PC-3 (cell line): ENCODE data around the gene ZBTB9. TPM values are rescaled to one million over a fixed set of nuclear protein-coding genes. Genes with fewer than 3 reads are reported as not detected.
A peak's percentile ranks its signal among the peaks of the same experiment; 100 is the strongest.

Source experiments
- ATAC-seq: fragments of 200-7000 bp; cut with Tn5 transposase; 2 replicates; pipeline ENCODE4 v1.9.1; 2020; ENCODE audit warnings: mild to moderate bottlenecking, moderate library complexity
- BruUV-seq: library from RNA; stranded (reverse); fragments of 400-500 nt; replicated peaks from 2 replicates; lab custom pipeline; 2021; lab: Mats Ljungman, UMichigan
- CTCF ChIA-PET: fragments of 300-600 bp; sonication (Branson Sonifier 250); formaldehyde crosslinking; loops from one replicate; lab custom pipeline; 2022; ENCODE audit warnings: antibody characterized with exemption; lab: Charles Lee
- POLR2A ChIA-PET: fragments of 300-600 bp; sonication (Branson Sonifier 250); formaldehyde crosslinking; loops from one replicate; lab custom pipeline; 2022; ENCODE audit warnings: antibody characterized with exemption; ENCODE audit not compliant: unreplicated experiment; lab: Charles Lee
- DNase-seq: peaks from one replicate; pipeline ENCODE4 v3.0.0-alpha.2; 2015
- H2AFZ ChIP-seq: fragments of 300-600 bp; sonication (generic); 2 replicates; pipeline ENCODE4 v1.6.0; 2016; ENCODE audit warnings: antibody characterized with exemption, low read length
- H3F3A ChIP-seq: fragments of 300-600 bp; sonication (generic); one replicate; pipeline ENCODE4 v1.6.0; 2017; ENCODE audit warnings: antibody characterized with exemption, low read length, control low read depth, mild to moderate bottlenecking; ENCODE audit not compliant: unreplicated experiment
- H3K27ac ChIP-seq: fragments of 300-600 bp; sonication (generic); 2 replicates; pipeline ENCODE4 v1.5.1; 2016; ENCODE audit warnings: mild to moderate bottlenecking, low read length
- H3K27me3 ChIP-seq: fragments of 300-600 bp; sonication (generic); 2 replicates; pipeline ENCODE4 v1.6.1; 2016; ENCODE audit warnings: low read length, mixed read lengths
- H3K36me3 ChIP-seq: fragments of 300-600 bp; sonication (generic); 2 replicates; pipeline ENCODE4 v1.6.1; 2016; ENCODE audit warnings: low read depth, mixed run types, low read length, mixed read lengths
- H3K4me1 ChIP-seq: fragments of 300-600 bp; sonication (generic); 2 replicates; pipeline ENCODE4 v1.5.1; 2016; ENCODE audit warnings: low read length; ENCODE audit not compliant: insufficient read depth
- H3K4me2 ChIP-seq: fragments of 300-600 bp; sonication (generic); 2 replicates; pipeline ENCODE4 v1.6.0; 2016; ENCODE audit warnings: low read length
- H3K4me3 ChIP-seq: fragments of 300-600 bp; sonication (generic); 2 replicates; pipeline ENCODE4 v1.5.1; 2016; ENCODE audit warnings: mild to moderate bottlenecking, low read length, mixed read lengths
- H3K79me2 ChIP-seq: fragments of 300-600 bp; sonication (generic); 2 replicates; pipeline ENCODE4 v1.6.1; 2017; ENCODE audit warnings: low read length, mixed read lengths
- H3K9ac ChIP-seq: fragments of 300-600 bp; sonication (generic); 2 replicates; pipeline ENCODE4 v1.6.0; 2016; ENCODE audit warnings: mild to moderate bottlenecking, low read length
- H3K9me2 ChIP-seq: fragments of 300-600 bp; sonication (generic); replicated peaks from 2 replicates; pipeline ENCODE4 v1.6.1; 2016; ENCODE audit warnings: mixed run types, low read length, mixed read lengths
- H3K9me3 ChIP-seq: fragments of 300-600 bp; sonication (generic); 2 replicates; pipeline ENCODE4 v1.6.1; 2016; ENCODE audit warnings: low read length, mixed read lengths
- H4K20me1 ChIP-seq: fragments of 300-600 bp; sonication (generic); 2 replicates; pipeline ENCODE4 v1.6.1; 2016; ENCODE audit warnings: low read length, mixed read lengths
- CTCF ChIP-seq: fragments of 300-600 bp; sonication (generic); conservative IDR thresholded peaks from 2 replicates; pipeline ENCODE4 v1.5.1; 2017; ENCODE audit warnings: antibody characterized with exemption, low read depth, mild to moderate bottlenecking, low read length
- EZH2 ChIP-seq: fragments of 300-600 bp; sonication (generic); IDR thresholded peaks from one replicate; pipeline ENCODE4 v1.6.1; 2017; ENCODE audit warnings: antibody characterized with exemption, mild to moderate bottlenecking, low read length; ENCODE audit not compliant: unreplicated experiment
- EZH2phosphoT487 ChIP-seq: fragments of 300-600 bp; sonication (generic); IDR thresholded peaks from 2 replicates; pipeline ENCODE4 v1.6.1; 2018; ENCODE audit warnings: mild to moderate bottlenecking, antibody characterized with exemption, low read length, borderline replicate concordance
- intact Hi-C: fragments of 100-400 bp; cut with micrococcal nuclease; formaldehyde crosslinking; loops from 2 replicates; pipeline ENCODE4 v1.9.0; 2023
- total RNA-seq: library from RNA; depleted of rRNA; stranded (reverse); fragments of >200 nt; gene quantifications from 2 replicates; pipeline ENCODE4 v1.2.3, GENCODE V29; 2014

Gene ZBTB9
- total RNA-seq, 1 experiment from 2014 or later, result 9.1 TPM

DNA sequence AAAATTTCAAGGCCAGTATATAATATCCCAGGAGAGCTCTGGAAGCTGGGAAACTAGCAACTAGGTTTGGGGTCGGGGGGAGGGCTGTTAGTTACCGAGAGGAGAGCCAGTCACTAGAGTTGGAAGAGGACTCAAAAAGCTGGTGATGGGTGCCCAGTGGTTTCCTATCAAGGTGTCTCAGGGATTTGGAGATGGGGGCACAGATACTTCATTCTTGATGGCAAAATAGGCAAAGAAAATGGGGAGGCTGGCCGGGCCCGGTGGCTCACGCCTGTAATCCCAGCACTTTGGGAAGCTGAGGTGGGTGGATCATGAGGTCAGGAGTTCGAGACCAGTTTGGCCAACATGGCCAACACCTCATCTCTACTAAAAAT lies 42.8 kb upstream of the ZBTB9 start:
- TF ChIP-seq CTCF, result no peak
- no peak for TF ChIP-seq EZH2
- TF ChIP-seq EZH2phosphoT487, result no peak
- peaks cover 23% of the 10 kb centered on the region for H3K79me2 ChIP-seq
- no peaks in the 10 kb centered on the region for H3K9me2 ChIP-seq
- H3K4me3 ChIP-seq, result peak overlapping the region; percentile 91
- no peaks in the 10 kb centered on the region for H4K20me1 ChIP-seq
- H3K9ac ChIP-seq, result peak overlapping the region; percentile 80
- POLR2A ChIA-PET, result interaction anchor here (0.6 kb wide), 2 partner anchors 42 to 440 kb away, joined by 3 to 9 read pairs; partner anchors contain the start of gene ZBTB9
- H3K27ac ChIP-seq, result no peak overlapping the region
- peaks cover 15% of the 10 kb centered on the region for H3F3A ChIP-seq
- peaks cover 36% of the 10 kb centered on the region; the same call in 1 of the 2 replicates for H3K36me3 ChIP-seq
- H2AFZ ChIP-seq, result no peak overlapping the region
- BruUV-seq, result no TSS peak
- H3K4me1 ChIP-seq, result peaks cover 19% of the 10 kb centered on the region
- no peaks in the 10 kb centered on the region for H3K9me3 ChIP-seq
- ATAC-seq (no peak), DNase-seq (no peak)
- intact Hi-C loops, result loop anchor here (10.0 kb wide), 1 partner anchor 207 kb away; the partner anchor contains the start of genes HSD17B8, RING1, RXRB and SLC39A7
- H3K4me2 ChIP-seq, result peak overlapping the region; percentile 93
- CTCF ChIA-PET, result no interaction called here
- no peaks in the 10 kb centered on the region for H3K27me3 ChIP-seq

DNA sequence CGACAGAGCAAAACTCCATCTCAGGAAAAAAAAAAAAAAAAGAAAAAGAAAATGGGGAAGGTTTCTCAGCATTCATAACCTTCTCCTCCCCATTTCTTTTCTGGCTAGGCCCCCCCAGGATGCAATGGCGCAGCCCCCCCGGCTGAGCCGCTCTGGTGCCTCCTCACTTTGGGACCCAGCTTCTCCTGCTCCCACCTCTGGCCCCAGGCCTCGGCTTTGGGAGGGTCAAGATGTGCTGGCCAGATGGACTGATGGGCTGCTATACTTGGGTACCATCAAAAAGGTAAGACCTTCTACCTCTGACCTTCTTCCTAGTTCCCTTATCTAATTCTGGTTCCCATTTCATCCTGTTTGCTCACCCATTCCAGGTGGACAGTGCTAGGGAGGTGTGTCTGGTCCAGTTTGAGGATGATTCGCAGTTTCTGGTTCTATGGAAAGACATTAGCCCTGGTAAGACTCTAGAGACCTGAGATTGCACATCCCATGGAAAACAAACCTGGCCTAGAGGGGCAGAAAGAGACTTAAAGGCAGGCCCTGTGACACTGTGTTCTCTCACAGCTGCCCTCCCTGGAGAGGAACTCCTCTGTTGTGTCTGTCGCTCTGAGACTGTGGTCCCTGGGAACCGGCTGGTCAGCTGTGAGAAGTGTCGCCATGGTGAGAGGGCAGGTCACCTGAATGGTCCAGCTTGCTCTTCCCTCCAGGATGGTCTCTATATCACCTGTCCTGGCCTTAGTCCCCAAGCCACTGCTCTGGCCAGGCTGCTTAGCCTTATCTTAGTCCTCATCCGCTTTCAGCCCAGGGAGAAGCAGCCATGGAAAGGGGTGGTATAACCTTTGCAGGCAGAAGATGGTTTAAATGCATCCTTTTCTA lies 42.0 kb upstream of the ZBTB9 start:
- no peaks in the 10 kb centered on the region for H4K20me1 ChIP-seq
- H3K79me2 ChIP-seq, result peaks cover 31% of the 10 kb centered on the region
- H3K9ac ChIP-seq, result no peak overlapping the region
- TF ChIP-seq CTCF (no peak), EZH2 (no peak), EZH2phosphoT487 (no peak)
- H3K4me3 ChIP-seq, result no peak overlapping the region
- no peaks in the 10 kb centered on the region for H3K27me3 ChIP-seq
- ChIA-PET POLR2A (interaction anchor here (0.6 kb wide), 1 partner anchor 42 kb away, joined by 3 read pairs; the partner anchor contains the start of gene ZBTB9), CTCF (no interaction called here)
- peak overlapping the region; percentile 93 for H3K4me2 ChIP-seq
- H3K4me1 ChIP-seq, result peaks cover 25% of the 10 kb centered on the region
- no peak overlapping the region for H2AFZ ChIP-seq
- no TSS peak for BruUV-seq
- peaks cover 9% of the 10 kb centered on the region for H3F3A ChIP-seq
- intact Hi-C loops, result loop anchor here (10.0 kb wide), 1 partner anchor 208 kb away; the partner anchor contains the start of genes HSD17B8, RING1, RXRB and SLC39A7
- H3K9me2 ChIP-seq, result no peaks in the 10 kb centered on the region
- ATAC-seq (no peak), DNase-seq (no peak)
- peaks cover 33% of the 10 kb centered on the region; the same call in 1 of the 2 replicates for H3K36me3 ChIP-seq
- no peak overlapping the region for H3K27ac ChIP-seq
- H3K9me3 ChIP-seq, result no peaks in the 10 kb centered on the region
